ENCODE results near the gene AURKAIP1. TPM values are rescaled to one million over a fixed set of nuclear protein-coding genes. Genes with fewer than 3 reads are reported as not detected.
A peak's percentile ranks its signal among the peaks of the same experiment; 100 is the strongest.
"Not testable (repeated sequence)": the region's sequence is repeated elsewhere in the genome, so short reads cannot be mapped to it uniquely, and the experiment has no call there.

Gene AURKAIP1
- total and polyA plus RNA-seq, 2 of the 13 experiments (the other 11 are each of a cell fraction or from before 2014, with no cell fraction given) = 69.5 to 175 TPM

GRCh38 chr1:1403653-1404052 lies 28.6 kb upstream of the AURKAIP1 start:
- peaks cover 58% of the 10 kb centered on the region for H3K4me1 ChIP-seq (ENCODE audit: insufficient read depth, low read length)
- CTCF ChIA-PET (ENCODE audit: low intra/inter-chr PET ratio, low total read pairs) = no interaction called here

DNA sequence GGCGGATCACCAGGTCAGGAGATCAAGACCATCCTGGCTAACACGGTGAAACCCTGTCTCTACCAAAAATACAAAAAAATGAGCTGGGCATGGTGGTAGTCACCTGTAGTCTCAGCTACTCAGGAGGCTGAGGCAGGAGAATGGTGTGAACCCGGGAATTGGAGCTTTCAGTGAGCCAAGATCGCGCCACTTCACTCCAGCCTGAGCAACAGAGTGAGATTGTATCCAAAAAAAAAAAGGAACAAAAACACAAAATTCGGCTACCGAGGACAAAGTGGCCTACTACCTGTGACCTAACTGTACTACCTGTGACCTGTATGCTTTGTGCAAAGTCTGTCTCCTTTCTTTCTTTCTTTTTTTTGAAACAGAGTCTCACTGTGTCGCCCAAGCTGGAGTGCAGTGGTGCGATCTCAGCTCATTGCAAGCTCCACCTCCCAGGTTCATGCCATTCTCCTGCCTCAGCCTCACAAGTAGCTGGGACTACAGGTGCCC lies 27.9 kb upstream of the AURKAIP1 start:
- H3K27ac ChIP-seq (ENCODE audit: extremely low read length, insufficient read depth, low read length); ATAC-seq; H3K9me3 ChIP-seq (ENCODE audit: low read length); H2AFZ ChIP-seq (ENCODE audit: low read length); intact Hi-C loops (cut with micrococcal nuclease; ENCODE audit: unreplicated experiment); DNase-seq (ENCODE audit: low spot score); FAIRE-seq; H3K4me3 ChIP-seq (replicated peaks in 1 of 3; ENCODE audit: insufficient read depth in 1 of 3, low read depth in 2 of 3, low read length in 3 of 3); CTCF ChIA-PET (ENCODE audit: low intra/inter-chr PET ratio, low total read pairs); H3K9ac ChIP-seq (ENCODE audit: insufficient read depth, low read depth, low read length); H3K27me3 ChIP-seq (ENCODE audit: control insufficient read depth in 1 of 2, insufficient read depth in 2 of 2, low read length in 2 of 2); BruUV-seq (replicated peaks); H3K4me2 ChIP-seq (ENCODE audit: low read depth, low read length); TF ChIP-seq TCF12 (IDR thresholded peaks at IDR 0.05): not testable (repeated sequence)
- peak; percentile 68 for TF ChIP-seq RBFOX2 (IDR thresholded peaks at IDR 0.05; ENCODE audit: low read depth, low read length)
- TF ChIP-seq TCF12 (CRISPR knock-in tag; IDR thresholded peaks at IDR 0.05) = 0 out of 2 replicates have a peak, but pooled peaks have one; percentile 24
- Histone ChIP-seq H3K79me2 (ENCODE audit: insufficient read depth, low read length) (peaks cover 58% of the 10 kb centered on the region), H3K4me1 (ENCODE audit: insufficient read depth, low read length) (peaks cover 57% of the 10 kb centered on the region), H4K20me1 (ENCODE audit: insufficient read depth, low read length) (peaks cover 19% of the 10 kb centered on the region), H3K36me3 (replicated peaks in 1 of 2; ENCODE audit: control insufficient read depth in 1 of 2, insufficient read depth in 2 of 2, low read length in 2 of 2) (peaks cover 6 to 30% of the 10 kb centered on the region in 2 experiments; a peak in 3 of 5 replicates)
- in situ Hi-C loops (cut with HindIII; ENCODE audit: extremely low pct_ligation_motif_present, low pct_unique_long_range_greater_than_20kb) = loop anchor here (5.0 kb wide), 1 partner anchor 34 kb away; the partner anchor contains the start of gene VWA1
- 94% methylated on average over 9 of the region's 9 CpGs for WGBS (ENCODE audit: low lambda C conversion rate)
- POLR2A ChIA-PET = interaction anchor here (1.2 to 12.4 kb wide), 8 partner anchors 15 to 103 kb away, joined by 3 to 355 read pairs (median 10); partner anchors contain the start of genes ANKRD65 and VWA1

More at GRCh38 chr1:1403653-1404052, 28.6 kb upstream of the AURKAIP1 start:
- H3K27ac ChIP-seq (ENCODE audit: extremely low read length, insufficient read depth, low read length) = peak overlapping the region; percentile 8
- POLR2A ChIA-PET = interaction anchor here (2.0 to 12.4 kb wide), 5 partner anchors 15 to 102 kb away, joined by 6 to 355 read pairs (median 32); partner anchors contain the start of genes AURKAIP1 and VWA1
- H3K9me3 ChIP-seq (ENCODE audit: low read length) = no peaks in the 10 kb centered on the region
- DNase-seq (ENCODE audit: low spot score) = no peak
- no peak overlapping the region for H3K4me3 ChIP-seq (replicated peaks in 1 of 3; ENCODE audit: insufficient read depth in 1 of 3, low read depth in 2 of 3, low read length in 3 of 3)
- no peak overlapping the region for H3K9ac ChIP-seq (ENCODE audit: insufficient read depth, low read depth, low read length)
- no peak overlapping the region for H3K4me2 ChIP-seq (ENCODE audit: low read depth, low read length)
- peaks cover 6 to 27% of the 10 kb centered on the region in 2 experiments; a peak in 3 of 5 replicates for H3K36me3 ChIP-seq (replicated peaks in 1 of 2; ENCODE audit: control insufficient read depth in 1 of 2, insufficient read depth in 2 of 2, low read length in 2 of 2)
- 98% methylated on average over 7 of the region's 7 CpGs for WGBS (ENCODE audit: low lambda C conversion rate)
- FAIRE-seq = no peak
- peaks cover 24% of the 10 kb centered on the region for H4K20me1 ChIP-seq (ENCODE audit: insufficient read depth, low read length)
- H3K27me3 ChIP-seq (ENCODE audit: control insufficient read depth in 1 of 2, insufficient read depth in 2 of 2, low read length in 2 of 2) = no peaks in the 10 kb centered on the region
- H3K79me2 ChIP-seq (ENCODE audit: insufficient read depth, low read length) = peaks cover 58% of the 10 kb centered on the region
- TF ChIP-seq SP140L (CRISPR knock-in tag; IDR thresholded peaks at IDR 0.05; ENCODE audit: borderline replicate concordance) (no peak), MAFF (IDR thresholded peaks at IDR 0.05; ENCODE audit: low read depth, low read length) (0 out of 2 replicates have a peak, but pooled peaks have one; percentile 21), RBFOX2 (IDR thresholded peaks at IDR 0.05; ENCODE audit: low read depth, low read length) (0 out of 2 replicates have a peak, but pooled peaks have one; percentile 16), ZBTB1 (CRISPR knock-in tag; IDR thresholded peaks at IDR 0.05; ENCODE audit: borderline replicate concordance) (no peak), POLR2G (IDR thresholded peaks at IDR 0.05; ENCODE audit: low read depth, low read length) (0 out of 2 replicates have a peak, but pooled peaks have one; percentile 38), ARNTL (CRISPR knock-in tag; IDR thresholded peaks at IDR 0.05) (no peak), NR2F1 (CRISPR knock-in tag; IDR thresholded peaks at IDR 0.05) (no peak), POLR2AphosphoS5 (IDR thresholded peaks at IDR 0.05; ENCODE audit: low read depth, low read length) (peak; percentile 41; the same call in 1 of the 2 replicates), MAFK (conservative IDR thresholded peaks at IDR 0.05 in 1 of 2, IDR thresholded peaks at IDR 0.05 in 1 of 2; ENCODE audit: low read length in 2 of 2) (peak; percentile 39 to 50)
- ATAC-seq = no peak
- intact Hi-C loops (cut with micrococcal nuclease; ENCODE audit: unreplicated experiment) (no loop called here), in situ Hi-C loops (cut with HindIII; ENCODE audit: extremely low pct_ligation_motif_present, low pct_unique_long_range_greater_than_20kb) (loop anchor here (5.0 kb wide), 1 partner anchor 34 kb away; the partner anchor contains the start of gene VWA1)
- no peak overlapping the region for H2AFZ ChIP-seq (ENCODE audit: low read length)
- no TSS peak for BruUV-seq (replicated peaks)
